ENCODE measurements around the gene OCA2.

Gene OCA2

DNA sequence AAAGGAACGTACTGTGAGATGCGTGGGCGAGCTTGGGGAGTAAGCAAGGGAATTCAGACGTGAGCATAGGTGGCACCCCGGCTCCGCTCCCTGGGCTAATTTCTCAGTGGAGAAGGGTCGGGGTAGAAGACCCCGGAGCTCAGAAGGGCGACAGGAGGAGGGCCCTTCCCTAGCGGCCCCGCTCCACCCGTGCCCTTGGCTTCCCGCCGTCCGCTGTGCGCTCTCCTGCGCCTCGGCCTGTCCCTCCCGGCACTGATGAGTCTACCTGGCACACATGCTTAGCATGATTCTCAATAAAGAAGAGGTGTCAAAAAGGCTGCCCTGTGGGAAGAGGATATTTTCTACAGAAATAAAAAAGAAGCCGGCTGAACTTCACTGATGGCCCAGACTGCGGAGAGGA lies 292.7 kb downstream of the OCA2 start:
- no peaks in the 10 kb centered on the region for H3K27me3 ChIP-seq (ENCODE audit: low read length)
- H4K20me1 ChIP-seq (ENCODE audit: low read depth, low read length) = no peaks in the 10 kb centered on the region
- no peaks in the 10 kb centered on the region for H3K9me3 ChIP-seq (ENCODE audit: insufficient read depth, low read length)
- no peaks in the 10 kb centered on the region for H3K79me2 ChIP-seq (ENCODE audit: insufficient read depth, low read length)
- H3K4me2 ChIP-seq (ENCODE audit: low read depth, low read length, poor library complexity, severe bottlenecking) = no peak overlapping the region
- H3F3A ChIP-seq (ENCODE audit: insufficient read depth) = no peaks in the 10 kb centered on the region
- no peak overlapping the region for H3K27ac ChIP-seq (ENCODE audit: low read depth, low read length)
- H3K4me3 ChIP-seq (ENCODE audit: insufficient read depth, low read length, poor library complexity, severe bottlenecking) = no peak overlapping the region
- no peak overlapping the region for H3K9ac ChIP-seq (ENCODE audit: low read length)
- H3K9me2 ChIP-seq (replicated peaks; ENCODE audit: insufficient read depth, low read length) = no peaks in the 10 kb centered on the region
- no peak overlapping the region for H2AFZ ChIP-seq (ENCODE audit: low read depth, low read length, severe bottlenecking)
- H3K36me3 ChIP-seq (ENCODE audit: low read length) = no peaks in the 10 kb centered on the region
- TF ChIP-seq, protein P1, sequence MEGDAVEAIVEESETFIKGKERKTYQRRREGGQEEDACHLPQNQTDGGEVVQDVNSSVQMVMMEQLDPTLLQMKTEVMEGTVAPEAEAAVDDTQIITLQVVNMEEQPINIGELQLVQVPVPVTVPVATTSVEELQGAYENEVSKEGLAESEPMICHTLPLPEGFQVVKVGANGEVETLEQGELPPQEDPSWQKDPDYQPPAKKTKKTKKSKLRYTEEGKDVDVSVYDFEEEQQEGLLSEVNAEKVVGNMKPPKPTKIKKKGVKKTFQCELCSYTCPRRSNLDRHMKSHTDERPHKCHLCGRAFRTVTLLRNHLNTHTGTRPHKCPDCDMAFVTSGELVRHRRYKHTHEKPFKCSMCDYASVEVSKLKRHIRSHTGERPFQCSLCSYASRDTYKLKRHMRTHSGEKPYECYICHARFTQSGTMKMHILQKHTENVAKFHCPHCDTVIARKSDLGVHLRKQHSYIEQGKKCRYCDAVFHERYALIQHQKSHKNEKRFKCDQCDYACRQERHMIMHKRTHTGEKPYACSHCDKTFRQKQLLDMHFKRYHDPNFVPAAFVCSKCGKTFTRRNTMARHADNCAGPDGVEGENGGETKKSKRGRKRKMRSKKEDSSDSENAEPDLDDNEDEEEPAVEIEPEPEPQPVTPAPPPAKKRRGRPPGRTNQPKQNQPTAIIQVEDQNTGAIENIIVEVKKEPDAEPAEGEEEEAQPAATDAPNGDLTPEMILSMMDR (IDR thresholded peaks at IDR 0.05; ENCODE audit: insufficient read depth, low read length, poor library complexity, severe bottlenecking) = no peak
- TF ChIP-seq EZH2phosphoT487 (conservative IDR thresholded peaks at IDR 0.05; ENCODE audit: low read length) = no peak

DNA sequence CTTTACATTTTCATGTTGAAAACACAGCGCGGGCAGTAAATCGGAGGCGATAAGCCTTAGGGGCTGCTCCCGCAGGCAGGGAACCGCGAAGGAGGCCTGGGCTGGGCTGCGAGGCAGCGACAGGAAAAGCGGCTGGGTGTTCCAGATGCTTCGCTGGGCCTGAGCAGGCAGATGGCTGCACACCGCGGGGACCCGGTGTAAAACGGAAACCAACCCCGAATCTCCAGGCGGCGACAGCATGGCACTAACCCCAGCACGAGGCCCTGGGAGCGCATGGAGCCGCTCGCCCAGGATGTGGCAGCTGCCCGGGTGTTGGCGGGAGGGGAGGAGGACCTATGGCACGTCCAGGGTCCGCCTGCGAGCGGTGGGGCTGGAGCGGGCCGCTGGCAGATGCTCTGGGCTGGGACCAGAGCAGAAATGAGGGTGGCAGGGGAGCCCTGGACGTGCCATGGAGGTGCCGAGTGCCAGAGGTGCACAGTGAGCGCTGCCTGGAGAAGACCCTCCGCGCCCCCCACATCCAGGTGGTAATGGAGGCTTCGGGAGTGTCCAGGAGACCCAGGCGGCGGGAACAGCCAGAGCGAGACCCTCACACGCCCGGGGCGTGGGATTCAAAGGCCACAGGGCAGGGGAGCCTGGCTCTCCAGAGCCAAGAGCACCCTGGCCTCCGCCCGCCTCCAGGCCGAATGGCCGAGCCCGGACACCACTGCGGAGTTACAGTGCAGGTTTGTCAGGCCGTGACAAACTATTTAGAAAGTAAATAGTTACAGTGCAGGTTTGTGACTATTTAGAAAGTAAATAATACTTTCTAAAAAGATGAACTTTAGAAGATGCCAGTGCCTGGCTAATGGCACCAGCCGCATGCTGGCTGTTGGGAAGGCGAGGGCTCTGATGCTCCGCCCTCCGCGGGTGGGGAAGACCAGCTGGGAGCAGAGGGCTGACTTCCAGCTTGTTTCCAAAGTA lies 293.6 kb downstream of the OCA2 start:
- Histone ChIP-seq H3K9me2 (replicated peaks; ENCODE audit: insufficient read depth, low read length) (no peaks in the 10 kb centered on the region), H3K9me3 (ENCODE audit: insufficient read depth, low read length) (no peaks in the 10 kb centered on the region), H3K9ac (ENCODE audit: low read length) (no peak overlapping the region), H3K4me2 (ENCODE audit: low read depth, low read length, poor library complexity, severe bottlenecking) (no peak overlapping the region), H3K27me3 (ENCODE audit: low read length) (no peaks in the 10 kb centered on the region), H3K4me3 (ENCODE audit: insufficient read depth, low read length, poor library complexity, severe bottlenecking) (no peak overlapping the region), H3K27ac (ENCODE audit: low read depth, low read length) (no peak overlapping the region), H3K79me2 (ENCODE audit: insufficient read depth, low read length) (no peaks in the 10 kb centered on the region), H2AFZ (ENCODE audit: low read depth, low read length, severe bottlenecking) (no peak overlapping the region), H3F3A (ENCODE audit: insufficient read depth) (no peaks in the 10 kb centered on the region), H4K20me1 (ENCODE audit: low read depth, low read length) (no peaks in the 10 kb centered on the region), H3K36me3 (ENCODE audit: low read length) (no peaks in the 10 kb centered on the region)
- TF ChIP-seq, protein P1 (IDR thresholded peaks at IDR 0.05; ENCODE audit: insufficient read depth, low read length, poor library complexity, severe bottlenecking) = no peak
- TF ChIP-seq EZH2phosphoT487 (conservative IDR thresholded peaks at IDR 0.05; ENCODE audit: low read length) = no peak

DNA sequence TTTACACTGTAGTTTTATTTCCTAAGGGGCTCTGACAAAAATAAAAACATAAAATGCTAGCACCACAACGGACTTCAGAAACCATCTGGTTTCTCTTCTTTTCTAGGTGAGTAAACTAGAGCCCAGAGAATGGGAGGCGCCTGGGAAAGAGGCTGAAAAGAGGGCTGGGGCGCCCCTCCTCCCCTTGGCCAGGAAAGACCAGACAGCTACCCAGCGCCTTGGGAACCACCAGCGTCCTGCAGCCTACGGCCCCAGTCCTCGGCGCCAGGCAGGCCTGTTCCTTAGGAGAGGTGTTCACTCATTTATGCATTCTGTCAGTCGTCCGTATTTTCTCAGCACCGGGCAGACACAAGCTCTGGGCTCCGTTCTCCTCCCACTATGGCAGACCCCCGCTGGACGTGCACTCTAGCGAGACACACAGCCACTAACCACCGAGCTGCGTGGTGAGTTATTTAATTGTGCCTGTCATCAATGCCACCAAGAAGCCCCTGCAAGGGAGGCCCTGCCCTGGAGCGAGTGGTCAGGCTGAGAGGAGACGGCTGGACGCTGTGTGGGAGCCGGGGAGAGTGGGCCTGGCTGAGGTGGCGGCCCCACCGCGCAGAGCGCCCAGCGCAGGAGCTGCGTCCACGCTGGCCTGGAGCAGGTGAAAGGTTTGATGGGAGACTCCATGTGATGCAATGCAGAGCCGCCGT lies 294.4 kb downstream of the OCA2 start:
- Histone ChIP-seq H2AFZ (ENCODE audit: low read depth, low read length, severe bottlenecking) (no peak overlapping the region), H3K27me3 (ENCODE audit: low read length) (no peaks in the 10 kb centered on the region)
- TF ChIP-seq, protein P1 (IDR thresholded peaks at IDR 0.05; ENCODE audit: insufficient read depth, low read length, poor library complexity, severe bottlenecking) = no peak
- TF ChIP-seq EZH2phosphoT487 (conservative IDR thresholded peaks at IDR 0.05; ENCODE audit: low read length) = no peak

More for the DNA sequence above, 294.4 kb downstream of the OCA2 start:
- no peak overlapping the region for H3K27ac ChIP-seq (ENCODE audit: low read depth, low read length)
- no peaks in the 10 kb centered on the region for H4K20me1 ChIP-seq (ENCODE audit: low read depth, low read length)
- no peak overlapping the region for H3K9ac ChIP-seq (ENCODE audit: low read length)
- no peaks in the 10 kb centered on the region for H3K79me2 ChIP-seq (ENCODE audit: insufficient read depth, low read length)
- no peaks in the 10 kb centered on the region for H3K36me3 ChIP-seq (ENCODE audit: low read length)
- no peaks in the 10 kb centered on the region for H3K9me3 ChIP-seq (ENCODE audit: insufficient read depth, low read length)
- no peaks in the 10 kb centered on the region for H3F3A ChIP-seq (ENCODE audit: insufficient read depth)
- H3K4me2 ChIP-seq (ENCODE audit: low read depth, low read length, poor library complexity, severe bottlenecking) = no peak overlapping the region
- H3K4me3 ChIP-seq (ENCODE audit: insufficient read depth, low read length, poor library complexity, severe bottlenecking) = no peak overlapping the region
- no peaks in the 10 kb centered on the region for H3K9me2 ChIP-seq (replicated peaks; ENCODE audit: insufficient read depth, low read length)
